ENCODE data around the gene GNPDA2.
"Not testable (repeated sequence)": the region's sequence is repeated elsewhere in the genome, so short reads cannot be mapped to it uniquely, and the experiment has no call there.

GNPDA2 gene

GRCh38 chr4:44756559-44756958 lies 30.2 kb upstream of the GNPDA2 start:
- H3K27ac ChIP-seq, result no peak overlapping the region
- TF ChIP-seq ZFX (IDR thresholded peaks at IDR 0.05) (no peak), CTCF (conservative IDR thresholded peaks at IDR 0.05) (no peak)

- TF ChIP-seq CTCF (conservative IDR thresholded peaks at IDR 0.05) (no peak), ZFX (IDR thresholded peaks at IDR 0.05) (no peak)
- no peak overlapping the region for H3K27ac ChIP-seq
Measured at GRCh38 chr4:44740201-44740600, 13.8 kb upstream of the GNPDA2 start.

GRCh38 chr4:44738615-44739014 lies 12.3 kb upstream of the GNPDA2 start:
- H3K27ac ChIP-seq, result no peak overlapping the region
- TF ChIP-seq ZFX (IDR thresholded peaks at IDR 0.05) (no peak), CTCF (conservative IDR thresholded peaks at IDR 0.05) (no peak)

- H3K27ac ChIP-seq, result no peak overlapping the region
- TF ChIP-seq ZFX (IDR thresholded peaks at IDR 0.05) (no peak), CTCF (conservative IDR thresholded peaks at IDR 0.05) (no peak)
Measured at GRCh38 chr4:44736900-44737299, 10.5 kb upstream of the GNPDA2 start.

GRCh38 chr4:44728694-44729093 lies 2.3 kb upstream of the GNPDA2 start:
- H3K27ac ChIP-seq, result not testable (repeated sequence)

- TF ChIP-seq ZFX (IDR thresholded peaks at IDR 0.05) (no peak), CTCF (conservative IDR thresholded peaks at IDR 0.05) (no peak)
- no peak overlapping the region for H3K27ac ChIP-seq
Measured at GRCh38 chr4:44727471-44727870, 1.1 kb upstream of the GNPDA2 start.

- peak overlapping the region; percentile 84 for H3K27ac ChIP-seq
- TF ChIP-seq ZFX (IDR thresholded peaks at IDR 0.05) (no peak), CTCF (conservative IDR thresholded peaks at IDR 0.05) (no peak)
Measured at GRCh38 chr4:44725726-44726037, 674 bp downstream of the GNPDA2 start.

GRCh38 chr4:44725166-44725565 lies 1.2 kb downstream of the GNPDA2 start:
- H3K27ac ChIP-seq, result no peak overlapping the region
- no peak for TF ChIP-seq ZFX (IDR thresholded peaks at IDR 0.05)

GRCh38 chr4:44722001-44722400 lies 4.4 kb downstream of the GNPDA2 start:
- no peak overlapping the region for H3K27ac ChIP-seq
- TF ChIP-seq CTCF (conservative IDR thresholded peaks at IDR 0.05) (no peak), ZFX (IDR thresholded peaks at IDR 0.05) (no peak)
